Lower lobe of right lung (tissue), 2 donors: Measurements from ENCODE around the gene CPNE2. TPM values are rescaled to one million over a fixed set of nuclear protein-coding genes. Genes with fewer than 3 reads are reported as not detected.
A peak's percentile ranks its signal among the peaks of the same experiment; 100 is the strongest.
"Not testable (repeated sequence)": the region's sequence is repeated elsewhere in the genome, so short reads cannot be mapped to it uniquely, and the experiment has no call there.

ENCODE experiments used
- ATAC-seq, 2 donors: fragments of 200-7000 bp; cut with Tn5 transposase; one replicate each; pipeline ENCODE4 v1.9.1; 2020 to 2022; ENCODE audit warnings: mild to moderate bottlenecking in 2 of 2, moderate library complexity in 2 of 2
- DNase-seq: peaks from one replicate; pipeline ENCODE4 v3.0.0-alpha.2; 2020
- H3K27ac ChIP-seq: fragments of 200-600 bp; one replicate; pipeline ENCODE4 v1.8.0; 2022
- H3K27me3 ChIP-seq: fragments of 200-600 bp; one replicate; pipeline ENCODE4 v1.8.0; 2022; ENCODE audit warnings: low read depth
- H3K36me3 ChIP-seq: fragments of 200-600 bp; one replicate; pipeline ENCODE4 v1.8.0; 2022; ENCODE audit warnings: mild to moderate bottlenecking
- H3K4me1 ChIP-seq: fragments of 200-600 bp; one replicate; pipeline ENCODE4 v1.8.0; 2022
- H3K4me3 ChIP-seq: fragments of 200-600 bp; one replicate; pipeline ENCODE4 v1.8.0; 2022; ENCODE audit warnings: mild to moderate bottlenecking
- H3K9me3 ChIP-seq: fragments of 200-600 bp; one replicate; pipeline ENCODE4 v1.8.0; 2022
- intact Hi-C: fragments of 100-400 bp; cut with DNase I; formaldehyde crosslinking; loops from one replicate; pipeline ENCODE4 v1.11.0; 2022
- total RNA-seq: library from RNA; stranded (reverse); fragmentation: NEBNext Ultra II Directional; extraction: Animal tissue kit (Norgen Biotek cat#: 25700); gene quantifications from one replicate; pipeline ENCODE4 v1.2.1, GENCODE V29; 2021
- TF ChIP-seq, protein P1 (sequence below): fragments of 200-600 bp; IDR thresholded peaks from one replicate; pipeline ENCODE4 v1.8.0; 2022; ENCODE audit warnings: antibody characterized with exemption, mild to moderate bottlenecking
- donor health status: DM: no; HTN: yes; CAD: no; lungs with severe emphysema.

The CPNE2 gene
- total RNA-seq, 1 donor from 2014 or later, result 55.3 TPM

DNA sequence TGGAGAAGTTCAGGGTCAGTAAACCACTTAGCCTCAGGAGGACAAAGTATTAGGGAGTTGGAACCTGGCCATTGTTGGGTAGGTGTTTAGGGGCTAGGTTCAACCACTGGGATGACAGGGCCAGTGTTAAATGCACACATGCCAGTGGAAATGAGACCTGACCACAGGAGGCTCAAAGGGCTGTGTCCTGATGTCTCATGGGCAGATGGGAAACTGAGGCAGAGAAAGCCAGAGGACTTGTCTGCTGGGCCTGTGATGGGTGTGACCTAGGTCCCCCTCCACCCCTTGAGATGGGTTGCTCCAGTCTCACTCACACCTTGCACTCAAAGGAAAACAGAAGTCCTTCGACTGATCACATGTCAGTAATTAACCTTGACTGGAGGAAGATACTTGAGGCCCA, 16.0 kb downstream of the CPNE2 start:
- intact Hi-C loops, result no loop called here
- Histone ChIP-seq H3K9me3 (no peaks in the 10 kb centered on the region), H3K36me3 (peaks cover 4% of the 10 kb centered on the region), H3K27me3 (no peaks in the 10 kb centered on the region), H3K4me3 (no peak overlapping the region), H3K27ac (no peak overlapping the region), H3K4me1 (peaks cover 31% of the 10 kb centered on the region)
- ATAC-seq (no peak), DNase-seq (no peak)
- TF ChIP-seq, protein P1, sequence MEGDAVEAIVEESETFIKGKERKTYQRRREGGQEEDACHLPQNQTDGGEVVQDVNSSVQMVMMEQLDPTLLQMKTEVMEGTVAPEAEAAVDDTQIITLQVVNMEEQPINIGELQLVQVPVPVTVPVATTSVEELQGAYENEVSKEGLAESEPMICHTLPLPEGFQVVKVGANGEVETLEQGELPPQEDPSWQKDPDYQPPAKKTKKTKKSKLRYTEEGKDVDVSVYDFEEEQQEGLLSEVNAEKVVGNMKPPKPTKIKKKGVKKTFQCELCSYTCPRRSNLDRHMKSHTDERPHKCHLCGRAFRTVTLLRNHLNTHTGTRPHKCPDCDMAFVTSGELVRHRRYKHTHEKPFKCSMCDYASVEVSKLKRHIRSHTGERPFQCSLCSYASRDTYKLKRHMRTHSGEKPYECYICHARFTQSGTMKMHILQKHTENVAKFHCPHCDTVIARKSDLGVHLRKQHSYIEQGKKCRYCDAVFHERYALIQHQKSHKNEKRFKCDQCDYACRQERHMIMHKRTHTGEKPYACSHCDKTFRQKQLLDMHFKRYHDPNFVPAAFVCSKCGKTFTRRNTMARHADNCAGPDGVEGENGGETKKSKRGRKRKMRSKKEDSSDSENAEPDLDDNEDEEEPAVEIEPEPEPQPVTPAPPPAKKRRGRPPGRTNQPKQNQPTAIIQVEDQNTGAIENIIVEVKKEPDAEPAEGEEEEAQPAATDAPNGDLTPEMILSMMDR, result no peak

DNA sequence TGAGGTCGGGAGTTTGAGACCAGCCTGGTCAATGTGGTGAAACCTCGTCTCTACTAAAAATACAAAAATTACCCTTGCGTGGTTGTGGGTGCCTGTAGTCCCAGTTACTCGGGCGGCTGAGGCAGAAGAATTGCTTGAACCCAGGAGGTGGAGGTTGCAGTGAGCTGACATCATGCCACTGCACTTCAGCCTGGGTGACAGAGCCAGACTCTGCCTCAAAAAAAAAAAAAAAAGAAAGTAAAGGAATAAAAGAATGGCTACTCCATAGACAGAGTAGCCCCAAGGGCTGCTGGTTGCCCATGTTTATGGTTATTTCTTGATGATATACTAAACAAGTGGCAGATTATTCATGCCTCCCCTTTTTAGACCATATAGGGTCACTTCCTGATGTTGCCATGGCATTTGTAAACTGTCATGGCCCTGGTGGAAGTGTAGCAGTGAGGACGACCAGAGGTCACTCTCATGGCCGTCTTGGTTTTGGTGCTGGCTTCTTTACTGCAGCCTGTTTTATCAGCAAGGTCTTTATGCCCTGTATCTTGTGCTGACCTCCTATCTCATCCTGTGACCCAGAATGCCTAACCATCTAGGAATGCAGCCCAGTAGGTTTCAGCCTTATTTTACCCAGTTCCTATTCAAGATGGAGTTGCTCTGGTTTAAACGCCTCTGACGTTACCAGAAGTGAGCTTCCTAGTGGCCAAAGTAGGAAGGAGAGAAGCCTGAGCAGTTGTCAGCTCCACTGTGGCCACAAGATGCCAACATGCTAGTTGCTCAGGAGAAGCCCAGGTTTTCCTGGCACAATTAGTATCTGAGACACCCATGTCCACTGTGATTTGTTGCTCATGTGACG, 17.1 kb downstream of the CPNE2 start:
- H3K36me3 ChIP-seq, result peaks cover 15% of the 10 kb centered on the region
- intact Hi-C loops, ATAC-seq, H3K4me3 ChIP-seq, H3K27me3 ChIP-seq, DNase-seq, H3K27ac ChIP-seq, H3K9me3 ChIP-seq: not testable (repeated sequence)
- H3K4me1 ChIP-seq, result peaks cover 27% of the 10 kb centered on the region

DNA sequence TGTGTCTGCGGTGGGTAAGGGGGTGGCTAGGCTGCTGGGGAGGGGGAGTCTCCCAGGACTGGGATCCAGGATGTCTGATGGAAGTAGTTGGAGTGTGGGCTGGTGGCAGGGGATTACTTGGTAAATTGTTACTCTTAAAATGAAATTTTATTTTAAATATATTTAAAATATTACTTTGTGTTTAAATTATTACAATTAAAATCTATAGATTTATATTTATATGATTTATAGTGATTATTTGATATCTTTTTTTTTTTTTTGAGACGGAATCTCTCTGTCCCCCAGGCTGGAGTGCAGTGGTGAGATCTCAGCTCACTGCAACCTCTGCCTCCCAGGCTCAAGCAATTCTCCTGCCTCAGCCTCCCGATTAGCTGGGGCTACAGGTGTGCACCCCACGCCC, 18.6 kb downstream of the CPNE2 start:
- intact Hi-C loops, result no loop called here
- TF ChIP-seq, protein P1, result no peak
- H3K9me3 ChIP-seq, result no peaks in the 10 kb centered on the region
- DNase-seq (no peak), ATAC-seq (no peak)
- H3K4me1 ChIP-seq, result peaks cover 24% of the 10 kb centered on the region
- no peak overlapping the region for H3K27ac ChIP-seq
- H3K27me3 ChIP-seq, result no peaks in the 10 kb centered on the region
- H3K4me3 ChIP-seq, result no peak overlapping the region
- H3K36me3 ChIP-seq, result peaks cover 21% of the 10 kb centered on the region

DNA sequence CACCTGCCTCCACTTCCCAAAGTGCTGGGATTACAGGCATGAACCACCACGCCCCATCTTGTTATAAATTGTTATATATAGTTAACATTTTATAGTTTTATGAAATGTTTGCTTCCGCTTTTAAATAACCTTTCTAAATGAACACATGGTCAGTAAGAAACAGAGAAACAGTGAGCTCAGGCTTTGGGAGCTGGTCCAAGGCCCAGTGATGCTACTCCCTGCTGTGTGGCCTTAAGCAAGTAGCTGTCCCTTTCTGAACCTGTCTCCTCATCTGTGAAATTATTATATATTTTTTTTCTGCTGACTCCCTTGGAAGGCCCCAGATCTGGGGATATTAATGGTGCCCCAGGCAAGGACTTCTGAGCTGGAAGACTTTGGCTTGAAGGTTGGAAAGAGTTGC, 19.0 kb downstream of the CPNE2 start:
- ATAC-seq, result no peak
- Histone ChIP-seq H3K4me1 (peaks cover 24% of the 10 kb centered on the region), H3K27ac (no peak overlapping the region), H3K4me3 (no peak overlapping the region), H3K36me3 (peaks cover 25% of the 10 kb centered on the region), H3K9me3 (no peaks in the 10 kb centered on the region), H3K27me3 (no peaks in the 10 kb centered on the region)
- intact Hi-C loops, result no loop called here
- DNase-seq, result no peak
- TF ChIP-seq, protein P1, result no peak

DNA sequence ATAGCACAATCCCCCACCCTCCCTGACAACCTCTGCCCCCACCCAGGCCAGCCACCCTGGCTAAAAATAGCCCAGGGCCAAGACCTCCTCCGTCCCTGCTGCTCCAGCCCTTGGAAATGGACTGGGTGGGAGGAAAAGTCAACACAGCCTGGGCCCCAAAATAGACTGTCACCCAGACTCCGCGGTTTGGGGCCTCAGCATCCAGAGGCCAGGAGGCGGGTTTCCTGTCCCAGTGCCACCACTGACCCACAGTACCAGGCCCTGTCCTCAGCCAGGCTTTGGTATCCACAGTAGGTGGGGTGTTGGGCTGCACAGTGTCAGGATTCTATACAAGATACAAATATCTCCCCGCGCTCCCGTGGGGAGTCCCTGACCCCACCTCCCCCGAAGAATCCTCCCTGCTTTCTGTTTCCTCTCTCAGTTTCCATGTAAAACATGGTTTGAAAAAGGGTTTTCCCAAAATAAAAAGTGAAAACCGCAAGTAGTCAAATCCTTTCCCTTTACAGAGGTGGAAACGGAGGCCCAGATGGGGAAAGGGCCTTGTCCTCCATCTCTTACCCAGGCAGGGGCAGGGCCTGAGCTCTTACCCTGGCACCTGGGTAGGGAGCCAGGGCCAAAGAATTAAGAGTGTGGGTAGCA, 20.1 kb downstream of the CPNE2 start:
- Histone ChIP-seq H3K4me3 (no peak overlapping the region), H3K4me1 (peaks cover 15% of the 10 kb centered on the region), H3K27me3 (no peaks in the 10 kb centered on the region), H3K27ac (peak overlapping the region; percentile 38), H3K9me3 (no peaks in the 10 kb centered on the region), H3K36me3 (peaks cover 36% of the 10 kb centered on the region)
- ATAC-seq (no peak), DNase-seq (no peak)
- intact Hi-C loops, result no loop called here
- TF ChIP-seq, protein P1, result no peak

DNA sequence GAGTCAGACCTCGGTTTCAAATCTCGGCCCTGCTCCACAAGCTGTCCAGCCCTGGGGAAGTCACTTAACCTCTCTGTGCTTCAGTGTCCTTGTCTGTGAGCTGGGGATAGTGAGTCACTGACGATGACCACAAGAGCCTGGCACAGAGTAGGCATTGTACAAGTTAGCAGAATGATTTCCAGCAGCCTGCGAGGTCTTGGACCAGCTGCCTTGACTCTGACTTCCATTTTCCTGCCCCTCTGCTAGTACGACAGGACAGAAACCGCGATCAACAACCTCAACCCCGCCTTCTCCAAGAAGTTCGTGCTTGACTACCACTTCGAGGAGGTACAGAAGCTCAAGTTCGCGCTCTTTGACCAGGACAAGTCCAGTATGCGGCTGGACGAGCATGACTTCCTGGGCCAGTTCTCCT, 20.7 kb downstream of the CPNE2 start:
- TF ChIP-seq, protein P1, result no peak
- ATAC-seq (no peak), DNase-seq (no peak)
- Histone ChIP-seq H3K9me3 (no peaks in the 10 kb centered on the region), H3K36me3 (peaks cover 40% of the 10 kb centered on the region), H3K4me1 (peaks cover 15% of the 10 kb centered on the region), H3K4me3 (no peak overlapping the region), H3K27ac (peak overlapping the region; percentile 38), H3K27me3 (no peaks in the 10 kb centered on the region)
- intact Hi-C loops, result no loop called here
